Lower leg skin (tissue), 4 donors: ENCODE measurements around the gene MAT2B. TPM values are rescaled to one million over a fixed set of nuclear protein-coding genes. Genes with fewer than 3 reads are reported as not detected.
A peak's percentile ranks its signal among the peaks of the same experiment; 100 is the strongest.

Experiments used
- DNase-seq, 2 donors: peaks; one replicate each; pipeline ENCODE4 v3.0.0-alpha.2; 2019; ENCODE audit warnings: low spot score in 2 of 2
- H3K4me3 ChIP-seq: fragments of 200-600 bp; sonication (generic); 2 replicates; pipeline ENCODE4 v1.5.1; 2017; ENCODE audit warnings: mild to moderate bottlenecking, low read depth; ENCODE audit not compliant: poor library complexity, severe bottlenecking
- POLR2A ChIP-seq, 2 donors: fragments of 450-650 bp; IDR thresholded peaks; one replicate each; pipeline ENCODE4 v1.6.1; 2016 to 2017; ENCODE audit warnings: antibody characterized with exemption in 2 of 2, mild to moderate bottlenecking in 1 of 2, moderate library complexity in 1 of 2
- WGBS, 2 donors: methylation state at CpG; one replicate each; pipeline ENCODE4 v1.1.5; 2018; 5-methylcytosine and 5-hydroxymethylcytosine counted together
- intact Hi-C: fragments of 100-400 bp; cut with DNase I; formaldehyde crosslinking; loops from one replicate; pipeline ENCODE4 v1.15.0; 2023; ENCODE audit warnings: low total_unique reads
- total RNA-seq, 4 donors: library from RNA; depleted of rRNA; stranded (reverse); fragments of >200 nt; gene quantifications; one replicate each; pipeline ENCODE4 v1.1.0, GENCODE V29; 2016
- TF ChIP-seq, protein P1 (sequence below), 3 donors: fragments of 450-650 bp; IDR thresholded peaks; one replicate each; pipeline ENCODE4 v1.5.1; 2016; ENCODE audit warnings: antibody characterized with exemption in 3 of 3, mild to moderate bottlenecking in 3 of 3, moderate library complexity in 2 of 3

MAT2B gene
- total RNA-seq, 4 donors from 2014 or later = 34.9 to 50.1 (median 44.8) TPM

DNA sequence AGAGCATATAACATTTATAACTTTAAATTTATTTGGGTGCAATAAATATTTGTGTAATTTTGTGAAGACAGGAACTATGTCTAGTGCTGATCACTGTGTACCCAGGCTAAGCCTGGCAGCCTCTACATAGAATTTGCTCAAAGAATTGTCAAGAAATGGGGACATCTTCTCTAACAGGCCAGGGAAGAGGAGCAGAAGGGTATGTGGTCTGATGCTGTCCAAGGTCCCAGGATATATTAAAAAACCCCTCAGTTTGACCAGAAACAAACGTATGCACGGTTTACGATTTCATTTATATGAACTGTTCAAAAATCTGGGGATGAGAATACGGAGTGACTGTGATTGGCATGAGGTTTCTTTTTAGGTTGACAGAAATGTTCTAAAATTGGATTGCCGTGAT lies 55.9 kb downstream of the MAT2B start:
- 73 to 78% methylated on average over 5 of the region's 5 CpGs for WGBS, 2 donors
- DNase-seq = no peak
- H3K4me3 ChIP-seq = no peak overlapping the region
- intact Hi-C loops = loop anchor here (10.0 kb wide), 1 partner anchor 943 kb away; no protein-coding TSS in a partner anchor
- TF ChIP-seq POLR2A (IDR thresholded peaks at IDR 0.05) = no peak
- TF ChIP-seq, protein P1, sequence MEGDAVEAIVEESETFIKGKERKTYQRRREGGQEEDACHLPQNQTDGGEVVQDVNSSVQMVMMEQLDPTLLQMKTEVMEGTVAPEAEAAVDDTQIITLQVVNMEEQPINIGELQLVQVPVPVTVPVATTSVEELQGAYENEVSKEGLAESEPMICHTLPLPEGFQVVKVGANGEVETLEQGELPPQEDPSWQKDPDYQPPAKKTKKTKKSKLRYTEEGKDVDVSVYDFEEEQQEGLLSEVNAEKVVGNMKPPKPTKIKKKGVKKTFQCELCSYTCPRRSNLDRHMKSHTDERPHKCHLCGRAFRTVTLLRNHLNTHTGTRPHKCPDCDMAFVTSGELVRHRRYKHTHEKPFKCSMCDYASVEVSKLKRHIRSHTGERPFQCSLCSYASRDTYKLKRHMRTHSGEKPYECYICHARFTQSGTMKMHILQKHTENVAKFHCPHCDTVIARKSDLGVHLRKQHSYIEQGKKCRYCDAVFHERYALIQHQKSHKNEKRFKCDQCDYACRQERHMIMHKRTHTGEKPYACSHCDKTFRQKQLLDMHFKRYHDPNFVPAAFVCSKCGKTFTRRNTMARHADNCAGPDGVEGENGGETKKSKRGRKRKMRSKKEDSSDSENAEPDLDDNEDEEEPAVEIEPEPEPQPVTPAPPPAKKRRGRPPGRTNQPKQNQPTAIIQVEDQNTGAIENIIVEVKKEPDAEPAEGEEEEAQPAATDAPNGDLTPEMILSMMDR (IDR thresholded peaks at IDR 0.05) = no peak

- H3K4me3 ChIP-seq = no peak overlapping the region
- intact Hi-C loops = loop anchor here (10.0 kb wide), 1 partner anchor 943 kb away; no protein-coding TSS in a partner anchor
- DNase-seq = no peak
- TF ChIP-seq, protein P1 (IDR thresholded peaks at IDR 0.05) = no peak
- no peak for TF ChIP-seq POLR2A (IDR thresholded peaks at IDR 0.05)
- WGBS, 2 donors = 30 to 53% methylated on average over 3 of the region's 3 CpGs
These were observed 56.7 kb downstream of the MAT2B start for GRCh38 chr5:163562071-163562470.

- WGBS, 2 donors = 43 to 69% methylated on average over 1 of the region's 1 CpG
- H3K4me3 ChIP-seq = no peak overlapping the region
- no peak for DNase-seq
- no peak for TF ChIP-seq POLR2A (IDR thresholded peaks at IDR 0.05)
- TF ChIP-seq, protein P1 (IDR thresholded peaks at IDR 0.05) = no peak
- intact Hi-C loops = loop anchor here (10.0 kb wide), 1 partner anchor 942 kb away; no protein-coding TSS in a partner anchor
These were observed 57.7 kb downstream of the MAT2B start for GRCh38 chr5:163563112-163563511.

DNA sequence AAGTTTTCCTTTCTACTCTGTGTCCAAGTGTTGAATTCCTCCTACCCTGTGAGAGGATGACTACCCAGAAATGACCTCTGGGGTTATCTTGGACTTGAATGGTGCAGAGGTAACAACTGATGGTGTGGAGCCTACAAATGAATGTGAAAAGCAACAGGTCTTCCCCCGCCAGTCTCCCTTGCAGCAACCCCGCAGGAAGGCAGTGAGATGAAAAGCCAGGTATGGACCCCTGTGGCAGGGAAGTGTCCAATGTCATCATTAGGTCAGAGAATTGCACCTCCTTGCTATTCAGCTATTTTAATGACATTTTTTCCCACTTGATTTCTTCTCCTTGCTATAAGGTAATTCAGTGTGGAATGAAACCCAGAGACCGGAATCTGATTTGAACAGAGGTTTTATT lies 58.5 kb downstream of the MAT2B start:
- 69 to 70% methylated on average over 3 of the region's 3 CpGs for WGBS, 2 donors
- TF ChIP-seq POLR2A (IDR thresholded peaks at IDR 0.05) = no peak
- TF ChIP-seq, protein P1 (IDR thresholded peaks at IDR 0.05) = no peak
- DNase-seq = no peak
- no peak overlapping the region for H3K4me3 ChIP-seq
- intact Hi-C loops = loop anchor here (10.0 kb wide), 1 partner anchor 941 kb away; no protein-coding TSS in a partner anchor

DNA sequence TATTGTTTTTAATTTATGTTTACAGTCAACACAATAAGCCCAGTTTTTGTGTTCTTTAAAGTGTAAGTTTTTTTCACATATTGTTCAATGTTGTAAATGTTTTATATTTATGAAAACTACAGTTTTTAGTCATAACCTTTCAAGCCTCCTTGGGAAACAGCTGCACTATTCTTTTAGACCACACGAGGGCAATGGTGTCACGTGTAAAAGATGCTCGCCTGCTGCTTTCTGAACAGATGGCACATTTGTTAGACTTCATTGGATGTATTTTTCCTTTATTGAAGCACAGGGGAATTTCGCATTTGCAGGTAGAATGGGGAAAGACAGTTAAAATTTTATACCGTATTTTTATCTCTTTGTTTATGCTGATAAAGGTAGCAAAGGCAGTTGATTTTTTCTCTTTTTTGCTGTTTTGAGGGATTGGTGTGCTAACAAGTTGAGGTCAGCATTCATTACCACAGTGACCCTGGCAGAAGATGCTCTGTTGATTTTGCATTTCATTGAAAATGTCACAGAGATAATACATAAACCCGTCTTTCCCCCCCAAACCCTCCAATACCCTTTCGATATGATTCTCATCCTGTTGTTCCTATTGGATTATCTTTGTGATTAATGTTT lies 59.0 kb downstream of the MAT2B start:
- DNase-seq = peak in 1 of 2 donors; percentile 44
- WGBS, 2 donors = 10 to 11% methylated on average over 7 of the region's 7 CpGs
- no peak for TF ChIP-seq POLR2A (IDR thresholded peaks at IDR 0.05)
- TF ChIP-seq, protein P1 (IDR thresholded peaks at IDR 0.05) = peak in 1 of 3 donors; percentile 40
- intact Hi-C loops = loop anchor here (10.0 kb wide), 1 partner anchor 940 kb away; no protein-coding TSS in a partner anchor
- H3K4me3 ChIP-seq = no peak overlapping the region
